Mesendoderm (in vitro differentiated cells): Measurements from ENCODE around the gene MVK.

ENCODE experiments used
- DNase-seq: peaks from one replicate; pipeline ENCODE4 v3.0.0; 2013
- H2AK5ac ChIP-seq: 2 replicates; pipeline ENCODE4 v1.6.1; 2013; ENCODE audit warnings: low read length, inconsistent platforms
- H2BK120ac ChIP-seq: 2 replicates; pipeline ENCODE4 v1.6.1; 2013; ENCODE audit warnings: low read depth, mild to moderate bottlenecking, low read length, moderate library complexity, mixed read lengths
- H2BK15ac ChIP-seq: replicated peaks from 2 replicates; pipeline ENCODE4 v1.6.1; 2013; ENCODE audit warnings: low read depth, mild to moderate bottlenecking, moderate library complexity
- H2BK5ac ChIP-seq: 2 replicates; pipeline ENCODE4 v1.6.1; 2013; ENCODE audit warnings: low read length, inconsistent platforms
- H3K18ac ChIP-seq: 2 replicates; pipeline ENCODE4 v1.6.1; 2013; ENCODE audit warnings: mild to moderate bottlenecking, low read length, mixed read lengths
- H3K23ac ChIP-seq: one replicate; pipeline ENCODE4 v1.6.1; 2013; ENCODE audit warnings: low read length
- H3K27ac ChIP-seq: 2 replicates; pipeline ENCODE4 v1.5.1; 2013; ENCODE audit warnings: low read depth, mild to moderate bottlenecking, inconsistent platforms, low read length, moderate library complexity
- H3K27me3 ChIP-seq: 2 replicates; pipeline ENCODE4 v1.6.1; 2013; ENCODE audit warnings: low read length, control low read depth, mild to moderate bottlenecking, inconsistent platforms; ENCODE audit not compliant: insufficient read depth, poor library complexity
- H3K36me3 ChIP-seq: 2 replicates; pipeline ENCODE4 v1.6.1; 2013; ENCODE audit warnings: low read length, inconsistent platforms; ENCODE audit not compliant: control insufficient read depth, insufficient read depth
- H3K4ac ChIP-seq: one replicate; pipeline ENCODE4 v1.6.1; 2013; ENCODE audit warnings: low read depth, mild to moderate bottlenecking, low read length, moderate library complexity
- H3K4me1 ChIP-seq: 2 replicates; pipeline ENCODE4 v1.6.1; 2013; ENCODE audit warnings: low read depth, low read length, inconsistent platforms; ENCODE audit not compliant: control insufficient read depth
- H3K4me2 ChIP-seq: 2 replicates; pipeline ENCODE4 v1.6.1; 2013; ENCODE audit warnings: low read length
- H3K4me3 ChIP-seq: 2 replicates; pipeline ENCODE4 v1.5.1; 2013; ENCODE audit warnings: mild to moderate bottlenecking, low read length
- H3K56ac ChIP-seq: one replicate; pipeline ENCODE4 v1.6.1; 2013; ENCODE audit warnings: low read length
- H3K79me1 ChIP-seq: 2 replicates; pipeline ENCODE4 v1.6.1; 2013; ENCODE audit warnings: low read length, inconsistent platforms
- H3K79me2 ChIP-seq: 2 replicates; pipeline ENCODE4 v1.6.1; 2013; ENCODE audit warnings: mild to moderate bottlenecking, low read length; ENCODE audit not compliant: control insufficient read depth, insufficient read depth
- H3K9ac ChIP-seq: 2 replicates; pipeline ENCODE4 v1.6.1; 2013; ENCODE audit warnings: low read length, inconsistent platforms
- H4K5ac ChIP-seq: one replicate; pipeline ENCODE4 v1.6.1; 2013; ENCODE audit warnings: low read length
- H4K8ac ChIP-seq: one replicate; pipeline ENCODE4 v1.6.1; 2013; ENCODE audit warnings: low read depth, mild to moderate bottlenecking, control low read depth, low read length, moderate library complexity
- WGBS: extraction: QIAGEN DNeasy Blood & Tissue Kit; methylation state at CpG from one replicate; pipeline ENCODE4 v1.1.7; 2013; ENCODE audit warnings: low lambda C conversion rate, missing lambda C conversion rate; ENCODE audit not compliant: insufficient coverage; ENCODE audit errors: extremely low coverage; 5-methylcytosine and 5-hydroxymethylcytosine counted together

The MVK gene

DNA sequence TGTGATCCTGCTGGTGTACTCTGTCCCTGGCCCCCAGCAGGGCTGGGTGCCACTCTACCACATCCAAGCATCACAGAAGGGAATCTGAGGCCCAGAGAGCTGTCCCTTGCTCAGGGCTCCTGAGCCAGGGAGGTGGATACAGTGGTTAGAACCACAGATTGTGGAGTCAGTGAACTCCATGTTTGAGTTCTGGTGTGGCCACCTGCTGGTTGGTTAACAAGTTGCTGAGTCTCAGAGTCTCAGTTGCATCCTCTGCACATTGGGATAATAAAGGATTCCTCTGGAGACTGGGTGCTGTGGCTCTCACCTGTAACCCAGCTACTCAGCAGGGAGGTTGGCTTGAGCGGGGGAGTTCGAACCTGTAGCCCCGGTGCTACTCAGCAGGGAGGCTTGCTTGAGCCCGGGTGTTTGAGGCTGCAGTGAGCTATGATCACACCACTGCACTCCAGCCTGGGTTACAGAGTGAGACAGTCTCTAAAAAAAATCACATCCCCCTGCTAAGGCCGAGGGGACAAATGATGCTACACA is 39.4 kb downstream of the MVK start:
- Histone ChIP-seq H3K27me3 (no peaks in the 10 kb centered on the region), H2AK5ac (no peak overlapping the region), H2BK5ac (no peak overlapping the region), H3K79me2 (no peaks in the 10 kb centered on the region), H3K9ac (no peak overlapping the region), H3K79me1 (no peaks in the 10 kb centered on the region), H3K4me2 (no peak overlapping the region), H4K5ac (no peak overlapping the region), H3K18ac (no peak overlapping the region), H3K4me3 (no peak overlapping the region), H4K8ac (no peak overlapping the region), H2BK15ac (no peak overlapping the region), H3K4me1 (no peaks in the 10 kb centered on the region), H3K36me3 (no peaks in the 10 kb centered on the region), H3K23ac (no peak overlapping the region), H3K4ac (no peak overlapping the region), H2BK120ac (no peak overlapping the region), H3K56ac (no peak overlapping the region), H3K27ac (no peak overlapping the region)
- DNase-seq = peak; percentile 52
- WGBS = no CpG with 5 or more reads among the region's 5 CpGs

DNA sequence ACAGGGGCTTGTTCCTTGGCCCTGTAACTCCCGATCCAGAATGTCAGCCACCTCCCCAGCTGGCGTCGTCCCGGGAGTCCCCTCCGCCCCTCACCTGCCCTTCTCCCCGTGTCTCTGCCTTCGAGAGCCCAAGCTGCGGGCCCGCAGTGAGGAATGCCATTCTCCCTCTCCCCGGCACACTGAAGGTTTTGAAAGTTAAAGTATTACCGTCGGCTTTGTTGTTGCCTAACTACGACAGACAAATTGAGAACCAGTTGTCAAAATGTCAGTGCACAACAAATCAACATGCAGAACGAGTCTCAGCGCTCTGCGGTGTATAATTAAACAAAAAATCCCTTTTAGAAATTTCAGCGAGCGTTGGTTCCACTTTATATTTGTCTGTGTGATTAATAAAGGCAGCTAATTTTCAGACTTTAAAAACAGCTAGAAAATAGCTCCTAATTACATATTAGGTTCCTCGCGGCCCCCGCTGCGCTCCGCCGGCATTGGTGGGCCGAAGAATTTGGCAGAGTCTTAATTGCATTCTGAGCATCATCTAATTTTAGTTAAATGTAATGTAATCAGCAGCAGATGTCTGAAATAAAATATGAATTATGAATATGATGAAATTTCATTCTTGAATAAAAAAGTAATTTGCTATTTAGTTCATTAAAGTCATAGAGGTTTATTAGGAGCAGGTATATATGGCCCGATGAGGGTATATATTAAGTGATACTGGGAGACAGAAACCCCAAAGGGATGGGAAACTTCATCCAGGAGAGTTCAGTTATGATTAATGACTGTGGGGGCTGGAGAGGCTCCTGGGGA is 40.3 kb downstream of the MVK start:
- Histone ChIP-seq H3K79me1 (no peaks in the 10 kb centered on the region), H2BK120ac (no peak overlapping the region), H3K79me2 (no peaks in the 10 kb centered on the region), H2BK15ac (no peak overlapping the region), H3K18ac (no peak overlapping the region), H3K23ac (no peak overlapping the region), H3K36me3 (no peaks in the 10 kb centered on the region), H3K4me1 (no peaks in the 10 kb centered on the region), H4K5ac (no peak overlapping the region), H3K9ac (no peak overlapping the region), H2AK5ac (no peak overlapping the region), H4K8ac (no peak overlapping the region), H2BK5ac (no peak overlapping the region), H3K56ac (no peak overlapping the region), H3K27ac (no peak overlapping the region), H3K4me2 (no peak overlapping the region), H3K27me3 (no peaks in the 10 kb centered on the region), H3K4ac (no peak overlapping the region), H3K4me3 (no peak overlapping the region)
- no peak for DNase-seq
- no CpG with 5 or more reads among the region's 26 CpGs for WGBS

DNA sequence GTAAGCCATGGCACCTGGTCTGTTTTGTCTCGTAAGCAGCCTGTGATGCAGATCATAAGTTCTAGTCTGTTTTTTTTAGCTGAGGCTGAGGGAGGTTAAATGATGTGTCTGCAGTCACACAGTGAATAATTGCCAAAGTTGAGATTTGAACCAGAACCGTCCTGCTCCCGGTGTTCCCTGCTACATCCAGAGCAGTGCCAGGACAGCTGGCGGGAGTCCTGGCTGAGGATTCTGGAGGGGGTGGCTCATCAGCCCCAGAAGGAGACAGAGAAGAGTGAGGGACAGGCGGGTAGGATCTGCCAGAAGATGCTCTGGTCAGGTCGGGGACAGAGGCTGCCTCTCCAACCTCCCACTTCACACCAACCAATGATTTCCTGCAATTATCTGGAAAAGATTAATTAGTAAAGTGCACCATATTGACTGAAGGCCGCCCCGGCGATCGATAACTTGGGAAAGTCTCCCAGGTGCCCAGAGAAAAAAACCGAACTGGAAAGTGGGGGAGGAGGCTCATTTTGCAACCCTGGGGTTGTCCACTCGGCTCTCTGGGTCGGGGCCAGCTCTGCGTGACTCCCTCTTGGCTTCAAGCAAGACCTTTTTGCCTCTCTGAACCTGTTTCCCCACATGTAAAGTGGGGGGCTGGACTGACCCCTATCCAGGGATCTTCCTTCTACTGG is 42.1 kb downstream of the MVK start:
- H3K79me1 ChIP-seq = no peaks in the 10 kb centered on the region
- no peak overlapping the region for H4K5ac ChIP-seq
- no peaks in the 10 kb centered on the region for H3K27me3 ChIP-seq
- no peaks in the 10 kb centered on the region for H3K4me1 ChIP-seq
- no peak overlapping the region for H3K4me2 ChIP-seq
- H4K8ac ChIP-seq = no peak overlapping the region
- H3K23ac ChIP-seq = no peak overlapping the region
- H3K4ac ChIP-seq = no peak overlapping the region
- no peak overlapping the region for H2AK5ac ChIP-seq
- no peaks in the 10 kb centered on the region for H3K36me3 ChIP-seq
- no peak overlapping the region for H3K27ac ChIP-seq
- WGBS = no CpG with 5 or more reads among the region's 14 CpGs
- H3K56ac ChIP-seq = no peak overlapping the region
- H2BK120ac ChIP-seq = no peak overlapping the region
- H3K9ac ChIP-seq = no peak overlapping the region
- H2BK5ac ChIP-seq = no peak overlapping the region
- H3K18ac ChIP-seq = no peak overlapping the region
- no peak overlapping the region for H3K4me3 ChIP-seq
- no peak overlapping the region for H2BK15ac ChIP-seq
- H3K79me2 ChIP-seq = no peaks in the 10 kb centered on the region
- DNase-seq = no peak

DNA sequence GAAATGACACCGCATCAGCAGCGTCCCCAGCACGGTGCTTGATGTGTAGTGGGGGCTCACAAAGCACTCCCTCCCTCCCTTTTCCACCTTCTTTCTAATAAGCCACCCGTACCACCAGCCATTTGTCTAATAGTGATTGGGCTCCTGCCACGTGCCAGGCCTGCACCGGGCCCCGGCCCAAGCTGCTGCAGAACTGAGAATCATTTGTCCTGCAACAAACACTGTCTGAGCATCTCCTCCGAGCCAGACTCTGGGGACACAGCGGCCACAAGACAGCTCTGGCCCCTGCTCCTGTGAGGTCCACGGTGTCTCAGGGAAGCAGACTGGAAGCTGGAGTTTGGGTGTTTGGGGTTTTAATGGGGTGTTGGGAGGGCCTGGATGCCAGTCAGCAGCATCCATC is 43.9 kb downstream of the MVK start:
- H3K4me1 ChIP-seq = no peaks in the 10 kb centered on the region
- no peaks in the 10 kb centered on the region for H3K27me3 ChIP-seq

DNA sequence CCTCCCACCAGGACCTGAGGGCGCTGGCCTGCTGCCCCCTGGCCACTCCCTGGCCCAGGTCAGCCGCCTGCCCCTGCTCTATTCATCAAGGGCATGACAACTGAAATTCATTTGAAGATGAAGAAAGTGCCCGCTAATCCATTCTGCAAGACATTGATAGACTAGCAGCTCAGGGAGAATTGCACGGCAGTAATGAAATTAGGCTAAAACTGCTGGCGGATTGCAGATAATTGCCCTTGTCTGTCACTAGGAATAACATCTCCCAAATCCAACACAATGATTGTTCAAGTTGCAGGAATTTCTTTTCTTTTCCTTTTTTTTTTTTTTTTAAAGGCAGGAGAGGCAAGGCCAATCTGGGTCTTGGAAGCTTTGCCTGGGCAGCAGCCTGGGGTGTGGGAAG is 44.5 kb downstream of the MVK start:
- Histone ChIP-seq H3K56ac (no peak overlapping the region), H4K5ac (no peak overlapping the region), H3K27ac (no peak overlapping the region), H3K18ac (no peak overlapping the region), H2BK15ac (no peak overlapping the region), H3K4me2 (no peak overlapping the region), H4K8ac (no peak overlapping the region), H3K23ac (no peak overlapping the region), H3K27me3 (no peaks in the 10 kb centered on the region), H3K9ac (no peak overlapping the region), H3K79me2 (no peaks in the 10 kb centered on the region), H3K79me1 (no peaks in the 10 kb centered on the region), H3K4me3 (no peak overlapping the region), H3K36me3 (no peaks in the 10 kb centered on the region), H2BK5ac (no peak overlapping the region), H2AK5ac (no peak overlapping the region), H3K4ac (no peak overlapping the region), H3K4me1 (no peaks in the 10 kb centered on the region), H2BK120ac (no peak overlapping the region)
- no CpG with 5 or more reads among the region's 5 CpGs for WGBS
- peak; percentile 30 for DNase-seq

More for the DNA sequence above, 43.9 kb downstream of the MVK start:
- no CpG with 5 or more reads among the region's 10 CpGs for WGBS
- Histone ChIP-seq H4K5ac (no peak overlapping the region), H2BK15ac (no peak overlapping the region), H2AK5ac (no peak overlapping the region), H3K79me2 (no peaks in the 10 kb centered on the region), H2BK120ac (no peak overlapping the region), H3K56ac (no peak overlapping the region), H3K4ac (no peak overlapping the region), H3K27ac (no peak overlapping the region), H4K8ac (no peak overlapping the region), H3K9ac (no peak overlapping the region), H3K23ac (no peak overlapping the region), H3K4me2 (no peak overlapping the region), H3K18ac (no peak overlapping the region), H2BK5ac (no peak overlapping the region), H3K4me3 (no peak overlapping the region), H3K79me1 (no peaks in the 10 kb centered on the region), H3K36me3 (no peaks in the 10 kb centered on the region)
- DNase-seq = no peak
